Body of pancreas (tissue), 4 donors: ENCODE data around the gene UBE4B. TPM values are rescaled to one million over a fixed set of nuclear protein-coding genes. Genes with fewer than 3 reads are reported as not detected.

ENCODE experiments used
- ATAC-seq: fragments of 150-250 bp; one replicate; pipeline ENCODE4 v1.9.1; 2016
- DNase-seq, 4 donors: peaks; one replicate each; pipeline ENCODE4 v3.0.0-alpha.2; 2019
- H3K27ac ChIP-seq, 4 donors: fragments of 200-600 bp; sonication (generic); 1 replicate in 3 of 4; 2 replicates in 1 of 4; pipeline versions ENCODE4 v1.5.1 to v1.6.1; 2016 to 2019; ENCODE audit warnings: mild to moderate bottlenecking in 1 of 4, mixed read lengths in 1 of 4, moderate library complexity in 1 of 4
- H3K27me3 ChIP-seq, 2 donors: fragments of 200-600 bp; sonication (generic); one replicate each; pipeline ENCODE4 v1.6.0; 2016; ENCODE audit warnings: mild to moderate bottlenecking in 1 of 2
- H3K36me3 ChIP-seq, 2 donors: fragments of 200-600 bp; sonication (generic); replicated peaks in 1 of 2; 2 replicates each; pipeline ENCODE4 v1.5.1; 2016; ENCODE audit warnings: low read depth in 2 of 2; ENCODE audit not compliant: insufficient read depth in 1 of 2
- H3K4me1 ChIP-seq: fragments of 200-600 bp; sonication (generic); one replicate; pipeline ENCODE4 v1.6.0; 2016
- H3K4me3 ChIP-seq, 2 donors: fragments of 200-600 bp; sonication (generic); 1 replicate in 1 of 2; 2 replicates in 1 of 2; pipeline ENCODE4 v1.5.1; 2016 to 2019
- H3K9me3 ChIP-seq, 3 donors: fragments of 200-600 bp; sonication (generic); 1 replicate in 2 of 3; 2 replicates in 1 of 3; pipeline ENCODE4 v1.5.1; 2016
- POLR2A ChIP-seq, 3 donors: fragments of 450-650 bp; IDR thresholded peaks; one replicate each; pipeline ENCODE4 v1.6.1; 2016; ENCODE audit warnings: antibody characterized with exemption in 3 of 3, mild to moderate bottlenecking in 2 of 3
- WGBS, 2 donors: methylation state at CpG; one replicate each; pipeline ENCODE4 v1.1.5; 2017; 5-methylcytosine and 5-hydroxymethylcytosine counted together
- intact Hi-C: fragments of 100-400 bp; cut with DNase I; formaldehyde crosslinking; loops from one replicate; pipeline ENCODE4 v1.15.1; 2023
- total RNA-seq, 2 donors: library from RNA; depleted of rRNA; stranded (reverse); fragments of >200 nt; gene quantifications; one replicate each; pipeline ENCODE4 v1.1.0, GENCODE V29; 2016
- TF ChIP-seq, protein P1 (sequence below), 7 experiments: fragments of 450-650 bp in 4 of 7; fragments of 200-600 bp in 3 of 7; sonication (generic) in 3 of 7; IDR thresholded peaks; one replicate each; pipeline ENCODE4 v1.5.1; 2016 to 2019; ENCODE audit warnings: antibody characterized with exemption in 7 of 7

Gene UBE4B
- total RNA-seq, 2 donors from 2014 or later, result 43.8 to 57.0 TPM

GRCh38 chr1:10048601-10049000 is 15.8 kb downstream of the UBE4B start:
- ATAC-seq, result no peak
- TF ChIP-seq, protein P1, sequence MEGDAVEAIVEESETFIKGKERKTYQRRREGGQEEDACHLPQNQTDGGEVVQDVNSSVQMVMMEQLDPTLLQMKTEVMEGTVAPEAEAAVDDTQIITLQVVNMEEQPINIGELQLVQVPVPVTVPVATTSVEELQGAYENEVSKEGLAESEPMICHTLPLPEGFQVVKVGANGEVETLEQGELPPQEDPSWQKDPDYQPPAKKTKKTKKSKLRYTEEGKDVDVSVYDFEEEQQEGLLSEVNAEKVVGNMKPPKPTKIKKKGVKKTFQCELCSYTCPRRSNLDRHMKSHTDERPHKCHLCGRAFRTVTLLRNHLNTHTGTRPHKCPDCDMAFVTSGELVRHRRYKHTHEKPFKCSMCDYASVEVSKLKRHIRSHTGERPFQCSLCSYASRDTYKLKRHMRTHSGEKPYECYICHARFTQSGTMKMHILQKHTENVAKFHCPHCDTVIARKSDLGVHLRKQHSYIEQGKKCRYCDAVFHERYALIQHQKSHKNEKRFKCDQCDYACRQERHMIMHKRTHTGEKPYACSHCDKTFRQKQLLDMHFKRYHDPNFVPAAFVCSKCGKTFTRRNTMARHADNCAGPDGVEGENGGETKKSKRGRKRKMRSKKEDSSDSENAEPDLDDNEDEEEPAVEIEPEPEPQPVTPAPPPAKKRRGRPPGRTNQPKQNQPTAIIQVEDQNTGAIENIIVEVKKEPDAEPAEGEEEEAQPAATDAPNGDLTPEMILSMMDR (IDR thresholded peaks at IDR 0.05), result no peak

GRCh38 chr1:10050611-10051010 is 17.9 kb downstream of the UBE4B start:
- H3K27ac ChIP-seq, result no peak overlapping the region
- TF ChIP-seq, protein P1 (IDR thresholded peaks at IDR 0.05), result no peak
- no peak for TF ChIP-seq POLR2A (IDR thresholded peaks at IDR 0.05)
- no peaks in the 10 kb centered on the region for H3K36me3 ChIP-seq
- H3K27me3 ChIP-seq, result no peaks in the 10 kb centered on the region
- ATAC-seq (no peak), DNase-seq (peak in 2 of 4 donors; percentile 19 to 30)
- no peaks in the 10 kb centered on the region for H3K9me3 ChIP-seq
- intact Hi-C loops, result no loop called here
- peaks cover 39% of the 10 kb centered on the region for H3K4me1 ChIP-seq
- WGBS, 2 donors, result 68 to 78% methylated on average over 3 of the region's 3 CpGs
- no peak overlapping the region for H3K4me3 ChIP-seq

More at GRCh38 chr1:10048601-10049000, 15.8 kb downstream of the UBE4B start:
- intact Hi-C loops, result no loop called here
- no peak overlapping the region for H3K27ac ChIP-seq
- H3K27me3 ChIP-seq, result no peaks in the 10 kb centered on the region
- no peaks in the 10 kb centered on the region for H3K36me3 ChIP-seq
- peaks cover 40% of the 10 kb centered on the region for H3K4me1 ChIP-seq
- no peak for DNase-seq
- no peak overlapping the region for H3K4me3 ChIP-seq
- no peaks in the 10 kb centered on the region for H3K9me3 ChIP-seq
- 94 to 97% methylated on average over 3 of the region's 3 CpGs for WGBS, 2 donors

GRCh38 chr1:10051656-10052055 is 18.9 kb downstream of the UBE4B start:
- WGBS, 2 donors, result 91 to 92% methylated on average over 1 of the region's 1 CpG
- DNase-seq (no peak), ATAC-seq (no peak)
- no peaks in the 10 kb centered on the region for H3K36me3 ChIP-seq
- no peaks in the 10 kb centered on the region for H3K9me3 ChIP-seq
- TF ChIP-seq, protein P1 (IDR thresholded peaks at IDR 0.05), result no peak
- TF ChIP-seq POLR2A (IDR thresholded peaks at IDR 0.05), result no peak
- H3K27me3 ChIP-seq, result no peaks in the 10 kb centered on the region
- H3K4me1 ChIP-seq, result peaks cover 39% of the 10 kb centered on the region
- H3K4me3 ChIP-seq, result no peak overlapping the region
- no peak overlapping the region for H3K27ac ChIP-seq
- intact Hi-C loops, result no loop called here

DNA sequence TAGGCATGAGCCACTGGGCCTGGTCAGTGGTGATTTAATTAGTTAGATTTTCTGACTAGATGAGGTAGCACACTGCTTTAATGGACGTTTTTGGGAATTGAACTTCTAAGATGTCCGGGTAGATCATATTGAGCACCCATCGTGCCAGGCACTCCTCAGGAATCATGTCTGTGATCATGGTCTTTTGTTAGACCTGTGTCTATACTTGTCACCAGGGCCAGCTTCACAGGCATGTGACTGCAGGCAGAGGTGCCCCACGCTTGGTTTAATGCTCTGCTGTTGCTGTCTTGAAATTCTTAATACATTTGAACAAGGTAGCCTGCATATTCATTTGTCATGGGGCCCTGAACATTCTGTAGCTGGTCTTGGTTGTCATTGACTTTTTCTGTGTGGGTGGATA is 19.6 kb downstream of the UBE4B start:
- peaks cover 36% of the 10 kb centered on the region for H3K4me1 ChIP-seq

DNA sequence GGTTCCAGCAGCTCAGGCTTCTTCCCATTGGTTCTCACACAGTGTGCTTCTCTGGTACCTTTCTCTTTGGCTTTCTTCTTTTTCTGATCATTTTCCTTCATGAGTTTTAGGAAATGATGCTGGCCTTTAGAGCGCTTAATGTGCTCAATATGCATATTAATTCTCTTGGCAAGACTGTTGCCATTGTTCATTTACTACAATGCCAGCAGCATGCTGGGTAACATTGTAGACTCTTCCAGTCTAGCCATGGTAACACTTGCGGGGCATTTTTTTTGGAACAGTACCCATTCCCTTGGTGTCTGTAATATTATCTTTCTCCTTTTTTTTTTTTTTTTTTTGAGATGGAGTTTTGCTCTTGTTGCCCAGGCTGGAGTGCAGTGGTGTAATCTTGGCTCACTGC is 21.7 kb downstream of the UBE4B start:
- TF ChIP-seq POLR2A (IDR thresholded peaks at IDR 0.05), result no peak
- TF ChIP-seq, protein P1 (IDR thresholded peaks at IDR 0.05), result no peak
- H3K4me3 ChIP-seq, result no peak overlapping the region
- WGBS, 2 donors, result 88 to 93% methylated on average over 2 of the region's 2 CpGs

More for the DNA sequence above, 19.6 kb downstream of the UBE4B start:
- no peaks in the 10 kb centered on the region for H3K27me3 ChIP-seq
- no peak overlapping the region for H3K4me3 ChIP-seq
- ATAC-seq, result no peak
- no peaks in the 10 kb centered on the region for H3K9me3 ChIP-seq
- DNase-seq, result no peak
- no peaks in the 10 kb centered on the region for H3K36me3 ChIP-seq
- no peak overlapping the region for H3K27ac ChIP-seq
- TF ChIP-seq, protein P1 (IDR thresholded peaks at IDR 0.05), result no peak
- TF ChIP-seq POLR2A (IDR thresholded peaks at IDR 0.05), result no peak
- WGBS, 2 donors, result 88 to 94% methylated on average over 3 to 4 of the region's 4 CpGs
- intact Hi-C loops, result no loop called here

More for the DNA sequence above, 21.7 kb downstream of the UBE4B start:
- peaks cover 43% of the 10 kb centered on the region for H3K4me1 ChIP-seq
- no peak overlapping the region for H3K27ac ChIP-seq
- intact Hi-C loops, result no loop called here
- no peaks in the 10 kb centered on the region for H3K36me3 ChIP-seq
- no peaks in the 10 kb centered on the region for H3K9me3 ChIP-seq
- no peak for DNase-seq
- no peak for ATAC-seq
- H3K27me3 ChIP-seq, result no peaks in the 10 kb centered on the region
